ENCODE data around the gene LRRC71.

DNA sequence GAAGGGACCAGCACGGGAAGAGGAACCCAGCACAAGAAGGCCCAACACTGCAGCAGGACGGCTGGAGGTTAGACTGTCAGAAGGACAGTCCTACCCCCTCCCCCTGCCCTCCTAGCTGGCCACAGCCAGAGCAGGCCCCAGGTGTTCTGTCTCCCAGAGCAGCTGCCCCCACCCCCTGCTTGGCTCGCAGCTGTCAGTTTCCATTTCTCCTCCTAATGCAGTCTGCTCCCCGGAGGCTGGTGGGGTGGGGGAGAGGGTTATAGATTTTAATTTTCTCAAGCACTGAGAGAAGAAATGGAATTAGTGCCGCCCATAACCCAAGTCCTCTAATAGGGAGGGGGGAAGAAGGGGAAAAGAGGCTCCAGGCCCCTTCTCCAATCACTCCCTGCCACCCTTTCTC is 40.0 kb upstream of the LRRC71 start:
- TF ChIP-seq, protein P1, sequence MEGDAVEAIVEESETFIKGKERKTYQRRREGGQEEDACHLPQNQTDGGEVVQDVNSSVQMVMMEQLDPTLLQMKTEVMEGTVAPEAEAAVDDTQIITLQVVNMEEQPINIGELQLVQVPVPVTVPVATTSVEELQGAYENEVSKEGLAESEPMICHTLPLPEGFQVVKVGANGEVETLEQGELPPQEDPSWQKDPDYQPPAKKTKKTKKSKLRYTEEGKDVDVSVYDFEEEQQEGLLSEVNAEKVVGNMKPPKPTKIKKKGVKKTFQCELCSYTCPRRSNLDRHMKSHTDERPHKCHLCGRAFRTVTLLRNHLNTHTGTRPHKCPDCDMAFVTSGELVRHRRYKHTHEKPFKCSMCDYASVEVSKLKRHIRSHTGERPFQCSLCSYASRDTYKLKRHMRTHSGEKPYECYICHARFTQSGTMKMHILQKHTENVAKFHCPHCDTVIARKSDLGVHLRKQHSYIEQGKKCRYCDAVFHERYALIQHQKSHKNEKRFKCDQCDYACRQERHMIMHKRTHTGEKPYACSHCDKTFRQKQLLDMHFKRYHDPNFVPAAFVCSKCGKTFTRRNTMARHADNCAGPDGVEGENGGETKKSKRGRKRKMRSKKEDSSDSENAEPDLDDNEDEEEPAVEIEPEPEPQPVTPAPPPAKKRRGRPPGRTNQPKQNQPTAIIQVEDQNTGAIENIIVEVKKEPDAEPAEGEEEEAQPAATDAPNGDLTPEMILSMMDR (IDR thresholded peaks at IDR 0.05), result no peak
- TF ChIP-seq POLR2A (IDR thresholded peaks at IDR 0.05), result no peak

All from testis (tissue), 2 donors.